SW 1271 (cell line): ENCODE data around the gene NCOA4.
"Not testable (repeated sequence)": the region's sequence is repeated elsewhere in the genome, so short reads cannot be mapped to it uniquely, and the experiment has no call there.

Experiments
- DNase-seq, 2 experiments: peaks; one replicate each; lab custom pipeline; 2025; lab: John Stamatoyannopoulos, UW

NCOA4 gene

DNA sequence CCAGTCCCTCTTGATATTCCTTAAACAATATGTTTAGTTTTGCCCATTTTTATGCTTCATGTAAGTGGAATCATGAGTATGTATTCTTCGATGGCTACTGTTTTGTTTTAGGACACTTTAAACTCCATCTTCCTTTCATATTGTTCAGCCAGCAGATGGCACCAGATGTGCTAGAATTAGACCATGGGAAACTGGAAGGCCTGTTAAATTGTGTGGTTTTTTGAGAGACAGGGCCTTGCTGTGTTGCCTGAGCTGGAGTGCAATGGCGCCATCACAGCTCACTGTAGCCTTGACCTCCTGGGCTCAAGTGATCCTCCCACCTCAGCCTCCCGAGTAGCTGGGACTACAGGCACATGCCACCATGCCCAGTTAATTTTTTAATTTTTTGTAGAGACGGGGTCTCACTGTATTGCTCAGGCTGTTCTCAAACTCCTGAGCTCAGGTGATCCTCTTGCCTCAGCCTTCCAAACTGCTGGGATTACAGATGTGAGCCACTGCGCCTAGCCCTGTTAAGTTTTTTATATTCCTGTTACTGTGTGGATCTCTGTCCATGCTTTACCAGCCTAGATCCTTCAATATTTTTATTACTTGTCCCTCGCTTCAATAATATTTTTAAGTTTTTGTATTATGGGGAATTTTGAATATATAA lies 46.8 kb downstream of the NCOA4 start:
- not testable (repeated sequence) for DNase-seq

- not testable (repeated sequence) for DNase-seq
Measured at GRCh38 chr10:45981367-45981766, 49.1 kb downstream of the NCOA4 start.

- DNase-seq = not testable (repeated sequence)
Measured at GRCh38 chr10:45978554-45978953, 51.9 kb downstream of the NCOA4 start.

DNA sequence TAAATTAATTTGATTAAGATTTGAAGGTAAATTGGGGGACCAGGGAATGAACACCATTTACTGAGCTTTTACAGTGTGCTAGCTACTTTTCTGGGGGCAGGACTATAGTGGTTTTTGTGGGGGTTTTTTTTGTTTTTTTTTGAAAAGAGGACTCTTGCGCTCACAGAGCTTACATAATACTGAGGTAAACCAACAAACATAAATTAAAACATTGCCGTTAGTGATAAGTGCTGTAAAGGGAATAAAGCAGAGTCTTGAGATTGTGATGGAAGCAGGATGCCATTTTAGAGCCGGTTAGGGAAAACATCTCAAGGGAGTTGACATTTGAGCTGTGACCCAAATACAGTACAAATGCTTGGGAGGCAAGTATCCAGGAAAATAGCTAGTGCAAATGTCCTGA lies 56.4 kb downstream of the NCOA4 start:
- not testable (repeated sequence) for DNase-seq

DNA sequence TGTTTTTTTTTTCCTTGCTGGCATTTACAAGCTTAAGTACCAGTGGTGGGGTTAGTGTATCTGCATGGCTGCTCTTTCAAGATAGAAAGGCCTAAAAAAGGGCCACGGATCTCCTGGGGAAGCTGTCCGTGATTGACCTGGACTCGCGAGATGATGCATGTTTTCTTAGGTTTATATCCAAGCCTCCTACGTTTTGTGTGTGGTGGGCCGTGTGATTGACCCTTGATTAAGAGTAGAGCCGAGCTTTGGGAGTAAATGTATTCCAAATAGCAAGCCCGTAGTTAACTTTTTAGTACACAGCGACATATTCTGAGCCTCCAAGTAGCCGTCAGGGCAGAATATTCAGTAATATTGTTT lies 57.6 kb downstream of the NCOA4 start:
- not testable (repeated sequence) for DNase-seq

- DNase-seq = peak; percentile 53 to 68
Measured at GRCh38 chr10:45972106-45972812, 58.2 kb downstream of the NCOA4 start, which contains the start of gene TIMM23. TSS of gene TIMM23 (plus strand) at chr10:45972489. CDS start at chr10:45972625, 136 bp downstream.

DNA sequence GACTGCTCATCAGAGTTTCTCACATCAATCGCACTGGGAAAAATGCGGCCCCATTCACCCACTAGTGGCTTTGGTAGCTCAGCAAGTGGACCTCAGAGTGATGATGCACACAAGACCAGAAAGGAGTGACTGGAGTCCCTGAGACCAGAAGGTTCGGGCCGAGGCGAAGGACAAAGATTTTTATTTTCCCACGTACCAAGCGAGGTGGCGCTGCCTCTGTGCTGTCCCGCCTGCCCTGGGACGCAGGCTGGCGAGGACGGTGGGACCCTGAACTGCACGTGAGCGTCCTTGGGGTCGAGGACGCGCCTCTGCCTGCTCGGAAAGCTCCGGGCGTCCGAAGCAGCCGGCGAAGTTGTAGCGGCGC lies 58.7 kb downstream of the NCOA4 start:
- DNase-seq = not testable (repeated sequence)

GRCh38 chr10:45971019-45971418 lies 59.4 kb downstream of the NCOA4 start:
- DNase-seq = not testable (repeated sequence)

DNA sequence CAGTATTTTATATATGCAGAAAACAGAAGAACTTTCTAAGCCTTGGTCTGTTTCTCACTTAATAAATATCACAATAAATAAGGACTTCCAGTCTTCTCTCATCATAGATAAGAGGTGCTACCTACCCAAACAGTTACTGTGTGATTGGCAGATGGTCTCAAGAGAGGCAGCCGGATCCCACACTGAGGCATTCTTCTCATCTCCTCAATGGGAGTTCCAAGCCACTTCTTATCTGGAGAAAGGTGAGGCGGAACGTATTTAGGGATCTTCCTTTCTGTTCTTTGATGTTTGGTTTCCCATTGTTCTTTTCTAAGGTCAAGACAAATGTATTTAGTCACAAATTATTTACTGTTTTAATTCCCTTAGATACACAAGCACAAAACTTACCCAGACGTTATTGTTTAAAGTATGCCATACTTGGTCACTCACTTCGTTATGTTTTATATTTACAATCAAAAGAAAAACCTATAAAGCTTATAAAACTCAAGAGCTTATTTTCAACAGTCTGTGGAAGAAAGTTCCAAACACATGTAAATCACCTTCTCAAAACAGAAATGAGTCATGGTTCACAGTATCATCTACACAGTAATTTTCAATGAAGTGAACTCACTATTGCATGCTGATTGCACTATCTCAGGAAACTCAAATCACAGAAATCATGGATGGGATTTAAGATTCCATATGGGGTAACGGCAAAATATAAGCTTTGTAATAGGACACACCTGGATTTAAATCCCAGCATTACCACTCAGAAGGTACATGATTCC lies 67.6 kb downstream of the NCOA4 start:
- not testable (repeated sequence) for DNase-seq

- not testable (repeated sequence) for DNase-seq
Measured at GRCh38 chr10:45957928-45958327, 72.5 kb downstream of the NCOA4 start.

DNA sequence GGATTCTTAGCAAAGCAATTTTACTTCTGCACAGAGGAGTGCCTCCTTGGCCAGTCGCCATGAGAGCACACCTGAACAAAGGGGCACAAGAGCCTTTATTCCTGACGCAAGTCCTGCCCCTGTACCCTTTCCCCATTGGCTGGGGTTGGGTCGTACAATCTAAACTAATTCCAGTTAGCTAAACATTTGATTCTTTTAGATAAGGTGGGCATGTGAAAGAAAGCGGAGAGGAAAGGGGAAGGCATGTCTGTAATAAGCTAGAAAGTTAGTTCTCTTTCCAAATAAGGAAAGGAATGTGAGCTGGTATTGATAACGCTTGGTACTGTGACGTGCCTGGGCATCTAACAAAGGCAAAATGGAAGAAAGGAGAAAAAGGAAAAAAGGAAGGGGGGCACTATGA lies 73.8 kb downstream of the NCOA4 start:
- DNase-seq = not testable (repeated sequence)
